AG09309 (cell line): Measurements from ENCODE around the gene DIP2C.

ENCODE experiments used
- DNase-seq: peaks from one replicate; pipeline ENCODE4 v3.0.0-alpha.2; 2010; ENCODE audit warnings: low read depth
- H3K4me3 ChIP-seq: 2 replicates; pipeline ENCODE4 v1.5.1; 2011; ENCODE audit warnings: mild to moderate bottlenecking, low read depth, low read length, moderate library complexity; ENCODE audit not compliant: control insufficient read depth
- TF ChIP-seq, protein P1 (sequence below): IDR thresholded peaks from 2 replicates; pipeline ENCODE4 v1.5.1; 2011; ENCODE audit warnings: mild to moderate bottlenecking, low read depth, low read length, inconsistent platforms; ENCODE audit not compliant: insufficient read depth, control insufficient read depth; ENCODE audit errors: missing control alignments

Gene DIP2C

DNA sequence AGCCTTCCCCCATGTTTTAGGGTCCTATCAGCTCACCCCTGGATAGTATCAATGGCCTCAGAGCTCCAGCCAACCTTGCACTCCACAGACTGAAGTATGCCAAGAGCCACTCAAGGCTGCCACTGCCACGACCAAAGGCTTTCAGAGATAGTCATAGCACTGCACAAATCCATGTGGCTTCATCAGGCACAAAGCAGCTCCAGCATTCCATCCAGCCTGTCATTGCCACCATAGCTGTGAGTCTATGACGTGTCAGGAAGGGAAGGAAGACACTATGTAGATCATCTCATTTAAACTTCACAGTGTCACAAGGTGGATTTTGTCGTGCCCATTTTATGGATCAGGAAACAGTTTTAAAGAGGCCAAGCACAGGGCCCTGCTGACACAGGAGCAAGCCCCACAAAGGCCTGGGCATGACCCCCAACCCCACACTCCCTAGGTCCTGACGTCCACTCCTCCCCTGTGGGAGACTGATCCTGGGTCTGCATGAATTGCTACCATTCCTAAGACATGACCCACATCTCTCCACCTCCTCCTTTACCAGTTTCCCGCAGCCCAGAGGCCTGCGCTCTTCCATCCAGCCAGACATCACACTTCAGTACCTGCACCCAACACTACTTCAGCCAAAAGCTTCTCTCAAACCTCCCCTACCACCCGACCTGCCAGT lies 119.4 kb downstream of the DIP2C start:
- DNase-seq: no peak
- TF ChIP-seq, protein P1, sequence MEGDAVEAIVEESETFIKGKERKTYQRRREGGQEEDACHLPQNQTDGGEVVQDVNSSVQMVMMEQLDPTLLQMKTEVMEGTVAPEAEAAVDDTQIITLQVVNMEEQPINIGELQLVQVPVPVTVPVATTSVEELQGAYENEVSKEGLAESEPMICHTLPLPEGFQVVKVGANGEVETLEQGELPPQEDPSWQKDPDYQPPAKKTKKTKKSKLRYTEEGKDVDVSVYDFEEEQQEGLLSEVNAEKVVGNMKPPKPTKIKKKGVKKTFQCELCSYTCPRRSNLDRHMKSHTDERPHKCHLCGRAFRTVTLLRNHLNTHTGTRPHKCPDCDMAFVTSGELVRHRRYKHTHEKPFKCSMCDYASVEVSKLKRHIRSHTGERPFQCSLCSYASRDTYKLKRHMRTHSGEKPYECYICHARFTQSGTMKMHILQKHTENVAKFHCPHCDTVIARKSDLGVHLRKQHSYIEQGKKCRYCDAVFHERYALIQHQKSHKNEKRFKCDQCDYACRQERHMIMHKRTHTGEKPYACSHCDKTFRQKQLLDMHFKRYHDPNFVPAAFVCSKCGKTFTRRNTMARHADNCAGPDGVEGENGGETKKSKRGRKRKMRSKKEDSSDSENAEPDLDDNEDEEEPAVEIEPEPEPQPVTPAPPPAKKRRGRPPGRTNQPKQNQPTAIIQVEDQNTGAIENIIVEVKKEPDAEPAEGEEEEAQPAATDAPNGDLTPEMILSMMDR: no peak
- H3K4me3 ChIP-seq: no peak overlapping the region

DNA sequence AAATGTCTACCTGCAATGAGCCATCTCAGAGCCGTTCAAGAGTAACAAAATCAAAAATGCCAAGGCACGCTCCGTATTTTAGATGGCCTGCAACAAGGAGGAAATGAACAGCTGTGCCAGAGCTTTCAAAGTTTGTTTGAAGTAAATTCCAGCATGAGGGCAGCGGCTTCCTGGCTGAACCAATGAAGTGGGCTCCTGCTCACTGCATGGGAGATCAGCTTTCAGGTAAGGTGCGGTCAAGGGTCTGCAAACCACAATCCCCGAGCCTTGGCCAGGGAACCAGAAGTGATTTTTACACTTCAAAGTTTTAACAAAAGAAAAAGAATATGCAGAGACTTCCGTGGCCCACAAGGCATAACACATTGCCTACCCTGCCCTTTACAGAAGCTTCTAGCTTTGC lies 120.6 kb downstream of the DIP2C start:
- TF ChIP-seq, protein P1: no peak
- no peak overlapping the region for H3K4me3 ChIP-seq
- no peak for DNase-seq

DNA sequence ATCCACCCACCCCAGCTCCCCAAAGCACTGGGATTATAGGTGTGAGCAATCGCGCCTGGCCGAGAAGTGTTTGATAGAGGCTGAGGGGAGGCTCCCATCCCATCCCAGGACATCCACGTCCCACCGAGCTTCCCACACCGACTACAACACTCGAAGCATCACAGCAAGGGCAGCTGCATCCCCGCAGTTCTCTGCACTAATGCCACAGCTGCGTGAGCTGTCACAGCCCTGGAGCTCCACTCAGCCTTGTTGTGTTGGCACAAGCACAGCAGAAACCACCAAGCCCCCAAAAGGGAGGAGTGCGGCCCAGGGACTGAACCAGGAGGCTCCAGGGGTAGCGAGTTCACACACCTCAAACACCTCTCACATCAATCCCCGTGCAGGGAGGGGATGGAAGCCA lies 121.6 kb downstream of the DIP2C start:
- H3K4me3 ChIP-seq: no peak overlapping the region
- DNase-seq: no peak
- TF ChIP-seq, protein P1: no peak

DNA sequence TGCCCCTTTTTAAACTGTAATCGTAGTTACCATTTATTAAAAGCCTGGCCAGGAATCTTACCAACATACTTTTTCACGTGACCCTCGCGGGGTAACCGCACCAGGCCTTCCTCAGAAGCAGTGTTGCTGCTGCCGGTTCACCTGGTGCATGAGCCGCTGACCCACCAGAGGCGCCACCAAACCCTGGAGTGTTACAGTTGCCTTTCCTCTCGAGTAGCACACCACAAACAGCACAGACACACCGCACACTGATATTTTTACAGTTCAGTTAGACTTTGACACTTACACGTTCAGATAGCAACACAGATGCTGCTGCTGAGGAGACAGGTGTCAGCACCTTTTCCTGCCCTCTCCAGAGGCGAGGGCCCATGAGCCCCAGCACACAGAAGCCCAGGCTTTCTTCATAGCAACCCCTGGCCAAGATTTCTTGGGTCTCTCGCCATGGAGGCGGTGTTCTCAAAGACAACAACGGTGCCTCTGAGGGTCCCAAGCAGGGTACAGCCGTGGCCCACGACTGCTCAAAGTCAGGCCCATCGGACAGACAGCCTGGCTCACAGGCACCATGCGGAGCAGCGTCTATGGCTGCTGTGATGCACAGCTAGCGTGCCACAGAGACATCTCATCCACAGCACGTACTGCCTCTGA lies 123.1 kb downstream of the DIP2C start:
- no peak overlapping the region for H3K4me3 ChIP-seq
- no peak for DNase-seq
- TF ChIP-seq, protein P1: no peak

DNA sequence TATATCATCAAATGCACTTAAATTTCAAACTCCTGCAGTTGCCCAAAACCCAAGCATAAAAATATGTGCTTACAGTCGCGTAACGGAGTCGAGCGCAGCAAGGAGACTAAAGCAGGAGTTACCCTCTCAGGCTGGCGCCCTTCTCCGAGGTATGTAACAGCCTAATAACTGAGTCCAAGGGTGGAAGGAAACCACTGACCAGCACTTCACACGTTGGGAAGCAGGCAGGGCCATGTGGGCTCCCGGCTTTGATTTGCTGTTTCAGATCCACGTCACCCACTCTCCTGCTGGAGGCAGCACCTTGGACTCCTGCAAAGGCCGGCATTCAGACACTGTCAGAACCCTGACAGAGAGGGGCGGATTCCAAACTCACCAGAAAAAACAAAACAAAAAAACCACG lies 123.8 kb downstream of the DIP2C start:
- TF ChIP-seq, protein P1: no peak
- no peak for DNase-seq
- no peak overlapping the region for H3K4me3 ChIP-seq

DNA sequence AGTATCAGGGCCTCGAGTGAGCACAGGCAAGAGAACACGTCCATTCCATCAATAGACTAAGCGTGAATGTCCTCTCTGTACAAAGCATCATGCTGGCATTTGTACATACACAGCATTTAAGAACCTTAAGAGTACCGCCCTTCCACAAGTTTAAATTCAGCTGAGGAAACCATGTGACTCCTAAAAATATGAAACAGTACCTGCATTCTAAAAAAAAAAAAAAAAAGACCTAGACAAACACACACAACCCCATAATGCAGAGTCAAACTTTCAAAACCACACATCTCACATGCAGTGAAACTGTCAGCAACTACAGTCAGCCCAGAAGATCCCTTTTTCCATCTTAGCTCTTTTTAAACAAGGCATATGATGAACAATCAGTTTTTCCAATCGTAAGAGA lies 124.3 kb downstream of the DIP2C start:
- no peak for DNase-seq
- TF ChIP-seq, protein P1: no peak
- no peak overlapping the region for H3K4me3 ChIP-seq

DNA sequence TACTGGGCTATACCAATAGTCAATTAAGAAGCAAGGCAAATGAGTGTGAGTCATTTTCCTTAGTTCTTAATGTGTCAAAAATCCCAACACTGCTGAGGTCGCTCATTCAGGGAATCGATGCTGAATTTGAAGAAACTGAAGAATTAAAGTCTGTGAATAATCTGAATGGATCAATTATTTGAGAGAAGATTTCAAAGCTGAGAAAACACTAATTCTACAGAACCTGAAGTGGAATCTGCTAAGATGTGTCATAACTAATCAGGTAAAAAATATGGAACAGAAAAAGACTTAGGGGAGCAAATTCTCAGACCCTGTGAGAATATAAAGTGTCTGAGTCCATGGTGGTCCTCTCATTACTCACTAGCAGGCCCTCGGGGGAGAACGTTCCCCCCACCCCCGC lies 125.6 kb downstream of the DIP2C start:
- no peak overlapping the region for H3K4me3 ChIP-seq
- TF ChIP-seq, protein P1: no peak
- no peak for DNase-seq
